GM19324 (cell line): ENCODE data around the gene PABPC1L2A.
"Not testable (repeated sequence)": the region's sequence is repeated elsewhere in the genome, so short reads cannot be mapped to it uniquely, and the experiment has no call there.

Source experiments
- ATAC-seq: cut with Tn5 transposase; IDR thresholded peaks from one replicate; pipeline ENCODE4 v1.9.1; 2021; ENCODE audit warnings: mild to moderate bottlenecking, moderate library complexity; ENCODE audit not compliant: unreplicated experiment, low FRiP score

Gene PABPC1L2A

DNA sequence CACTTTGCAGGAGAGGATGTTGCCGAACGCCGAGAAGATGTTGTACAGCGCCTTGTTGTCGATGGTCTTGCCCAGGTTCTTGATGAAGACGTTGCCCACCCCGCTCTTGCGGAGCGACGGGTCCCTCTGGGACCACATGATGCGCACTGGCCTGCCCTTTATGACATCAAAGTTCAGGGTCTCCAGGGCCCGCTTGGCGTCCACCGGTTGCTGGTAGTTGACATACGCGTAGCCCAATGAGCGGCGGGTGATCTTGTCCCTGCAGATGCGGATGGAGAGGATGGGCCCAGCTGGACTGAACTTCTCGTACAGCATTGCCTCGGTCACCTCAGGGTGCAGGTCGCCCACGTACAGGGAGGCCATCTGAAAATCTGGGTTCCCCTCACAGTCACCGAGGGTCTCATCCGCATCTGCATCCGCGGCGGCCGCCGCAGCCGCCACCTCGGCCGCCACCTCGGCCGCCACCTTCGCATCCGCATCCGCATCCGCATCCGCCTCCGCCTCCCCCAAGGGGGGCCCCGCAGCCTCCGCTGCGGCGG lies at the start of gene PABPC1L2A:
PABPC1L2A (minus strand) TSS at position 489 of the 539 bp plus-strand sequence; CDS start at position 363, 126 bp downstream.
- ATAC-seq: not testable (repeated sequence)

DNA sequence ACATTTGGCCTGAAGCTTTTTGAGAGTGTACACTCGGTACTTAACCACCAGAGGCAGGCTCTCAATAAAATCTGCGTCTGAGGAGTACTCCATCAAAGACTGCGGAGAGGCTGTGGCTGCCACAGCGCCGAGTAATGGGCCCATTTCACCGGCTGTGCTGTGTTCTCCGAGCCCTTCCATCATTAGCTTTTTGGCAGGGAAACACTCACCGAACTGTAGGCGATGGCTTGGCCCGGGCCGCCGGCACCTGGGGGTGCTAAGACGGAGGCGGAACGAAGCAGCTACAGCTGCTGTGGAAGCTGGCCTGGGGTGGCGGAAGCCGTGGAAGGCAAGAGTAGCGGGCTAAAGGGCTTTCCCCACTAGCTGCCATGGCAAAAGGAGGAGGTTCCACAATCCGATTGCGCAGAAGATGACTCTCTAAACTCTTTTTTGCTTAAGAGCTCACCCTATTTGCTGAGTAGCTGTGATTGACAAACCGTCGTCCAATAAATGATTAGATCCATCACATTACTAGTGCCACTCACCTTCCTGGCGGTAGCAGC lies 48.5 kb upstream of the PABPC1L2A start:
- ATAC-seq: no peak

DNA sequence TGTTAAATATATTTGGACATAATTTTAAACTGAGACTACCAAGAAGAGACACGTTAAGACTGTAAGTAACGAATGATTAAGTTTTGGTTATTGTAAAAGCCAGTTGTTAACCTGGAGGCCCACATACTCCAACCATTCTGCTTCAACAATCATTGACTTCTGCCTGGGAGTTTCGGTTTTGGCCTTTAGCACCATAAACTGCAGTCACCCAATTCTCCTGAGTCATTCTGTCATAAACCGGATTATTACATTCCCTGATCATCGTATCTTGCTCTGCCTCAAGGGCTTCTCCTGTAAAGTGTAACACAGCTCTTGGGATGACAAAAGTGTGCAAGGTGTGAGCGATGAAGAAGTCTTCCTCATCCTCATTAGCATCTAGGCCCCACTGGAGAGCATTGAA lies 46.9 kb upstream of the PABPC1L2A start:
- no peak for ATAC-seq

GRCh38 chrX:73099505-73099904 lies 20.2 kb upstream of the PABPC1L2A start:
- ATAC-seq: not testable (repeated sequence)

DNA sequence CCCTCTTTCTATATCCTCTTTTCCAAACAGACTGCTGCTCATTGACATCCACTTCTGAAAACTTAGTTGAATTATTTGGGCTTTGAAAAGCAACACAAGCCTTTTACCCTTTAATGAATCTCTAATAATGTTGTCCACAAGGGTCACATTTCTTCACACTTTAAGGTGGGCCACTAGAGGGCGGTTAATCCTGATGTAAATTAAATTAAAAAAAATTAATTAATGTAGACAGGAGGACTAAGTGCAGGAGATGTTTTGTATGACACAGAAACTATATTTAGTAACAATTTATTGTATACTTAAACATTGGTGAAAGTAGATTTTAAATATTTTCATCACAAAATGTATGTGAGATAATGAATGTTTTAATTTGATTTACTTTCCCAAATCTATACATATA lies 7.5 kb upstream of the PABPC1L2A start:
- not testable (repeated sequence) for ATAC-seq

- ATAC-seq: not testable (repeated sequence)
Observed at GRCh38 chrX:73079884-73080283, 572 bp upstream of the PABPC1L2A start.

DNA sequence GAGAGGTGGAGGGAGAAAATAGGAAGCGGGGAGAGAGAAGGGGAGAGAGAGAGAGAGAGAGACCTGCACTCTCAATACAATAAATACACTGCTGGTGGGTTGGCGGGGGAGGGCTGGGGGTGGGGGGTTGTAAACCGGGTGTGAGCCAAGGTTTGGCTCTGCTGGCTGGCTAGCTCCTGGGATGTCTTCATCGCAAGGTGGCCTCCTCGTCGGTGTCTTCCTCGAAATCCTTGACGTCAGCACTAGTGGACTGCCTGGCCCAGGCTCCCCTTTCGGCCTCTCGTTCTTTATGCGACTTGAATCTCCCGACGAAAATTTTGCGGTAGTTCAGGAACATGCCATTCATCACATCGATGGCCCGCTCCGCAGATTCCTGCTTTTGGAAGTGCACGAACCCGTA lies 715 bp downstream of the PABPC1L2A start:
- not testable (repeated sequence) for ATAC-seq

GRCh38 chrX:73076838-73077237 lies 2.5 kb downstream of the PABPC1L2A start:
- no peak for ATAC-seq

- no peak for ATAC-seq
Observed at GRCh38 chrX:73069365-73070035, 9.8 kb downstream of the PABPC1L2A start.

- ATAC-seq: no peak
Observed at GRCh38 chrX:73068467-73069364, 10.6 kb downstream of the PABPC1L2A start.

- not testable (repeated sequence) for ATAC-seq
Observed at GRCh38 chrX:73067761-73068466, 11.4 kb downstream of the PABPC1L2A start.

DNA sequence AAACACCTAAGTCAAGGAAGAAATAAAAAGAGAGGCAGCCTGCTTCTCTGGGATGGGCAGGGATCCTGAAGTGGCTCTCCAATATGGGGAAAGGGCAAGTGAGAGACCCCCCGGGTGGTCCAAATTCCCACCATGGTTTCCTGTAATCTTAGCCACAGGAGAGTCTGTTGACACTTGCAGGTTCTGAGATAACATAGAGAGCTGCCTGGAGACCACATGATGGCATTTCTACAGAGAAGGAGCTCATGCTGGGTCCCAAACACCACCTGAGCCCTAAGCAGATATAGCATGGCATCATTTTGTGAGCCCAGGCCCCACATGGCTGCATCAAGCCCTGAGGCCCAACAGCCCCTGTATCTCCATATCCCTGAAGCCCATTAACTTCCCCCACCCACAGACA lies 50.4 kb downstream of the PABPC1L2A start:
- ATAC-seq: no peak
